Parathyroid adenoma (tissue), 2 donors: Measurements from ENCODE around the gene PCIF1.
A peak's percentile ranks its signal among the peaks of the same experiment; 100 is the strongest.

ENCODE experiments used
- H2AFZ ChIP-seq: fragments of 300-600 bp; sonication (generic); one replicate; pipeline ENCODE4 v1.7.0; 2017; ENCODE audit warnings: antibody characterized with exemption, mild to moderate bottlenecking
- H3K27ac ChIP-seq: fragments of 300-600 bp; sonication (generic); one replicate; pipeline ENCODE4 v1.7.0; 2017
- H3K27me3 ChIP-seq: fragments of 300-600 bp; sonication (generic); one replicate; pipeline ENCODE4 v1.7.0; 2017; ENCODE audit warnings: low read length; ENCODE audit not compliant: control insufficient read depth, insufficient read depth
- H3K36me3 ChIP-seq: fragments of 300-600 bp; sonication (generic); one replicate; pipeline ENCODE4 v1.7.0; 2017; ENCODE audit warnings: low read length; ENCODE audit not compliant: control insufficient read depth, insufficient read depth
- H3K4me1 ChIP-seq: fragments of 300-600 bp; sonication (generic); one replicate; pipeline ENCODE4 v1.7.0; 2017; ENCODE audit warnings: control low read depth
- H3K4me2 ChIP-seq: fragments of 300-600 bp; sonication (generic); one replicate; pipeline ENCODE4 v1.7.0; 2017; ENCODE audit warnings: low read length
- H3K4me3 ChIP-seq: fragments of 300-600 bp; sonication (generic); one replicate; pipeline ENCODE4 v1.7.0; 2017; ENCODE audit warnings: low read depth, low read length
- H3K79me2 ChIP-seq: fragments of 300-600 bp; sonication (generic); one replicate; pipeline ENCODE4 v1.7.0; 2017; ENCODE audit warnings: control low read depth
- H3K9ac ChIP-seq: fragments of 300-600 bp; sonication (generic); one replicate; pipeline ENCODE4 v1.7.0; 2017; ENCODE audit warnings: mild to moderate bottlenecking
- H3K9me3 ChIP-seq: fragments of 300-600 bp; sonication (generic); one replicate; pipeline ENCODE4 v1.7.0; 2017; ENCODE audit warnings: low read length; ENCODE audit not compliant: control insufficient read depth
- CTCF ChIP-seq: fragments of 300-600 bp; sonication (generic); IDR thresholded peaks from one replicate; pipeline ENCODE4 v1.7.0; 2017; ENCODE audit warnings: antibody characterized with exemption, mild to moderate bottlenecking
- donor health status: primary hyperparathyroidism.

Gene PCIF1

GRCh38 chr20:45934046-45934585, 367 bp upstream of the PCIF1 start:
- peak overlapping the region; percentile 95 for H3K27ac ChIP-seq
- peaks cover 5% of the 10 kb centered on the region for H3K4me1 ChIP-seq
- peaks cover 5% of the 10 kb centered on the region for H3K79me2 ChIP-seq
- no peaks in the 10 kb centered on the region for H3K9me3 ChIP-seq
- H3K27me3 ChIP-seq, result no peaks in the 10 kb centered on the region
- H3K4me3 ChIP-seq, result peak overlapping the region; percentile 97
- peak overlapping the region; percentile 91 for H3K9ac ChIP-seq
- peak overlapping the region; percentile 83 for H2AFZ ChIP-seq
- TF ChIP-seq CTCF, result no peak
- no peaks in the 10 kb centered on the region for H3K36me3 ChIP-seq
- peak overlapping the region; percentile 73 for H3K4me2 ChIP-seq

- no peak overlapping the region for H3K9ac ChIP-seq
- H3K4me1 ChIP-seq, result peaks cover 5% of the 10 kb centered on the region
- H3K79me2 ChIP-seq, result peaks cover 9% of the 10 kb centered on the region
- H3K4me2 ChIP-seq, result peak overlapping the region; percentile 82
- no peak for TF ChIP-seq CTCF
- H3K27ac ChIP-seq, result peak overlapping the region; percentile 80
- no peaks in the 10 kb centered on the region for H3K36me3 ChIP-seq
- peak overlapping the region; percentile 72 for H2AFZ ChIP-seq
- no peaks in the 10 kb centered on the region for H3K27me3 ChIP-seq
- H3K4me3 ChIP-seq, result peak overlapping the region; percentile 97
- H3K9me3 ChIP-seq, result no peaks in the 10 kb centered on the region
These were observed 1.0 kb downstream of the PCIF1 start for GRCh38 chr20:45935416-45936046.

- H2AFZ ChIP-seq, result no peak overlapping the region
- H3K27me3 ChIP-seq, result no peaks in the 10 kb centered on the region
- no peak for TF ChIP-seq CTCF
- H3K27ac ChIP-seq, result no peak overlapping the region
- no peak overlapping the region for H3K4me3 ChIP-seq
- peaks cover 5% of the 10 kb centered on the region for H3K4me1 ChIP-seq
- H3K36me3 ChIP-seq, result no peaks in the 10 kb centered on the region
- H3K79me2 ChIP-seq, result peaks cover 9% of the 10 kb centered on the region
- H3K4me2 ChIP-seq, result no peak overlapping the region
- no peak overlapping the region for H3K9ac ChIP-seq
- H3K9me3 ChIP-seq, result no peaks in the 10 kb centered on the region
These were observed 3.3 kb downstream of the PCIF1 start for GRCh38 chr20:45937765-45938164.

- H3K9me3 ChIP-seq, result no peaks in the 10 kb centered on the region
- no peaks in the 10 kb centered on the region for H3K27me3 ChIP-seq
- H2AFZ ChIP-seq, result no peak overlapping the region
- H3K9ac ChIP-seq, result no peak overlapping the region
- no peaks in the 10 kb centered on the region for H3K4me1 ChIP-seq
- peaks cover 9% of the 10 kb centered on the region for H3K79me2 ChIP-seq
- H3K4me2 ChIP-seq, result no peak overlapping the region
- no peaks in the 10 kb centered on the region for H3K36me3 ChIP-seq
- no peak overlapping the region for H3K27ac ChIP-seq
- TF ChIP-seq CTCF, result no peak
- no peak overlapping the region for H3K4me3 ChIP-seq
These were observed 4.4 kb downstream of the PCIF1 start for GRCh38 chr20:45938727-45939438.
